HG03097 (cell line): ENCODE results near the gene UGT3A1.
"Not testable (repeated sequence)": the region's sequence is repeated elsewhere in the genome, so short reads cannot be mapped to it uniquely, and the experiment has no call there.

Experiments
- ATAC-seq: cut with Tn5 transposase; IDR thresholded peaks from one replicate; pipeline ENCODE4 v1.9.1; 2021; ENCODE audit not compliant: unreplicated experiment, low FRiP score

UGT3A1 gene

GRCh38 chr5:35990941-35991611 is at the start of gene UGT3A1:
UGT3A1 (minus strand) TSS chr5:35991390; CDS start chr5:35991240, 150 bp downstream.
- no peak for ATAC-seq

GRCh38 chr5:36035696-36036095 is 44.5 kb upstream of the UGT3A1 start:
- no peak for ATAC-seq

GRCh38 chr5:36034536-36035134 is 43.4 kb upstream of the UGT3A1 start:
- not testable (repeated sequence) for ATAC-seq

- ATAC-seq: no peak
These were observed 42.3 kb upstream of the UGT3A1 start for GRCh38 chr5:36033486-36033885.

GRCh38 chr5:36033047-36033446 is 41.9 kb upstream of the UGT3A1 start:
- ATAC-seq: no peak

- ATAC-seq: no peak
These were observed 40.0 kb upstream of the UGT3A1 start for GRCh38 chr5:36031223-36031622.

- no peak for ATAC-seq
These were observed 38.7 kb upstream of the UGT3A1 start for GRCh38 chr5:36029914-36030313.

- no peak for ATAC-seq
These were observed 37.8 kb upstream of the UGT3A1 start for GRCh38 chr5:36028816-36029465.

GRCh38 chr5:36027711-36028110 is 36.5 kb upstream of the UGT3A1 start:
- ATAC-seq: no peak

- no peak for ATAC-seq
These were observed 35.7 kb upstream of the UGT3A1 start for GRCh38 chr5:36026706-36027465.

- not testable (repeated sequence) for ATAC-seq
These were observed 31.1 kb upstream of the UGT3A1 start for GRCh38 chr5:36022246-36022645.

GRCh38 chr5:36019584-36019983 is 28.4 kb upstream of the UGT3A1 start:
- ATAC-seq: not testable (repeated sequence)

GRCh38 chr5:36017622-36018021 is 26.4 kb upstream of the UGT3A1 start:
- ATAC-seq: no peak

- no peak for ATAC-seq
These were observed 25.8 kb upstream of the UGT3A1 start for GRCh38 chr5:36017004-36017403.

GRCh38 chr5:36013182-36013581 is 22.0 kb upstream of the UGT3A1 start:
- no peak for ATAC-seq

GRCh38 chr5:36009698-36010097 is 18.5 kb upstream of the UGT3A1 start:
- ATAC-seq: no peak

- no peak for ATAC-seq
These were observed 16.2 kb upstream of the UGT3A1 start for GRCh38 chr5:36007366-36007765.

GRCh38 chr5:36006163-36006562 is 15.0 kb upstream of the UGT3A1 start:
- no peak for ATAC-seq

GRCh38 chr5:36001032-36001431 is 9.8 kb upstream of the UGT3A1 start:
- no peak for ATAC-seq

- ATAC-seq: no peak
These were observed 8.4 kb upstream of the UGT3A1 start for GRCh38 chr5:35999547-35999946.

GRCh38 chr5:35996076-35996475 is 4.9 kb upstream of the UGT3A1 start:
- no peak for ATAC-seq
